ENCODE results near the gene SYTL1. TPM values are rescaled to one million over a fixed set of nuclear protein-coding genes. Genes with fewer than 3 reads are reported as not detected.

The SYTL1 gene
- total RNA-seq, 1 experiment from 2014 or later, result 75.9 TPM

- no peak overlapping the region for H3K27ac ChIP-seq (ENCODE audit: low read depth, low read length)
- H3K9me3 ChIP-seq (ENCODE audit: control insufficient read depth in 1 of 2, insufficient read depth in 1 of 2, low read depth in 1 of 2, low read length in 2 of 2), result no peaks in the 10 kb centered on the region
- no peak overlapping the region for H3K4me3 ChIP-seq (replicated peaks in 1 of 2; ENCODE audit: low read depth in 1 of 2, low read length in 2 of 2)
- no peaks in the 10 kb centered on the region for H3K27me3 ChIP-seq (ENCODE audit: insufficient read depth, low read length)
- H3K4me1 ChIP-seq (ENCODE audit: control insufficient read depth in 1 of 2, insufficient read depth in 2 of 2, low read length in 2 of 2), result peaks cover 7 to 11% of the 10 kb centered on the region in 2 experiments; a peak in 3 of 4 replicates
- H3K9ac ChIP-seq (ENCODE audit: low read length), result no peak overlapping the region
- ChIA-PET POLR2A (no interaction called here), CTCF (no interaction called here), RAD21 (ENCODE audit: low non-redundant PET in 1 of 2, low total read pairs in 2 of 2, uncharacterized antibody in 2 of 2, unreplicated experiment in 2 of 2) (no interaction called here)
- ATAC-seq (no peak), DNase-seq (ENCODE audit: low read depth, low spot score) (no peak)
- peaks cover 0 to 7% of the 10 kb centered on the region in 2 experiments; a peak in 1 of 4 replicates for H3K36me3 ChIP-seq (ENCODE audit: control insufficient read depth in 1 of 2, insufficient read depth in 2 of 2, low read length in 2 of 2)
- no peaks in the 10 kb centered on the region for H3K79me2 ChIP-seq (ENCODE audit: insufficient read depth, low read length)
- no peak overlapping the region for H3K4me2 ChIP-seq (ENCODE audit: low read length)
- H4K20me1 ChIP-seq (ENCODE audit: insufficient read depth), result no peaks in the 10 kb centered on the region
- H3K9me2 ChIP-seq (ENCODE audit: insufficient read depth), result no peaks in the 10 kb centered on the region
- H2AFZ ChIP-seq (ENCODE audit: low read depth, low read length, poor library complexity, severe bottlenecking), result no peak overlapping the region
- intact Hi-C loops (cut with micrococcal nuclease), result no loop called here
- BruUV-seq (replicated peaks), result no TSS peak
- no peak for TF ChIP-seq ZBTB33 (IDR thresholded peaks at IDR 0.05; ENCODE audit: extremely low read depth, insufficient replicate concordance, low read length)
- TF ChIP-seq POLR2AphosphoS5 (IDR thresholded peaks at IDR 0.05; ENCODE audit: low read depth, low read length), result no peak
- no peak for TF ChIP-seq EZH2phosphoT487 (IDR thresholded peaks at IDR 0.05; ENCODE audit: borderline replicate concordance)
- TF ChIP-seq CEBPB (IDR thresholded peaks at IDR 0.05; ENCODE audit: low read depth), result no peak
- no peak for TF ChIP-seq EGR1 (IDR thresholded peaks at IDR 0.05; ENCODE audit: low read depth)
These were observed 13.9 kb downstream of the SYTL1 start for GRCh38 chr1:27355683-27356082.

GRCh38 chr1:27356277-27356618 is 14.4 kb downstream of the SYTL1 start:
- BruUV-seq (replicated peaks), result no TSS peak
- ATAC-seq (no peak), DNase-seq (ENCODE audit: low read depth, low spot score) (no peak)
- no peaks in the 10 kb centered on the region for H3K9me2 ChIP-seq (ENCODE audit: insufficient read depth)
- H3K4me3 ChIP-seq (replicated peaks in 1 of 2; ENCODE audit: low read depth in 1 of 2, low read length in 2 of 2), result no peak overlapping the region
- intact Hi-C loops (cut with micrococcal nuclease), result no loop called here
- no peak overlapping the region for H3K27ac ChIP-seq (ENCODE audit: low read depth, low read length)
- H3K27me3 ChIP-seq (ENCODE audit: insufficient read depth, low read length), result no peaks in the 10 kb centered on the region
- H3K9me3 ChIP-seq (ENCODE audit: control insufficient read depth in 1 of 2, insufficient read depth in 1 of 2, low read depth in 1 of 2, low read length in 2 of 2), result no peaks in the 10 kb centered on the region
- no peaks in the 10 kb centered on the region for H3K79me2 ChIP-seq (ENCODE audit: insufficient read depth, low read length)
- H3K36me3 ChIP-seq (ENCODE audit: control insufficient read depth in 1 of 2, insufficient read depth in 2 of 2, low read length in 2 of 2), result peaks cover 0 to 7% of the 10 kb centered on the region in 2 experiments; a peak in 1 of 4 replicates
- H4K20me1 ChIP-seq (ENCODE audit: insufficient read depth), result no peaks in the 10 kb centered on the region
- peaks cover 7 to 11% of the 10 kb centered on the region in 2 experiments; a peak in 3 of 4 replicates for H3K4me1 ChIP-seq (ENCODE audit: control insufficient read depth in 1 of 2, insufficient read depth in 2 of 2, low read length in 2 of 2)
- no peak overlapping the region for H2AFZ ChIP-seq (ENCODE audit: low read depth, low read length, poor library complexity, severe bottlenecking)
- ChIA-PET CTCF (interaction anchor here (2.4 kb wide), 1 partner anchor 35 kb away, joined by 5 read pairs; no protein-coding TSS in a partner anchor), POLR2A (no interaction called here), RAD21 (ENCODE audit: low non-redundant PET in 1 of 2, low total read pairs in 2 of 2, uncharacterized antibody in 2 of 2, unreplicated experiment in 2 of 2) (no interaction called here)
- H3K4me2 ChIP-seq (ENCODE audit: low read length), result no peak overlapping the region
- H3K9ac ChIP-seq (ENCODE audit: low read length), result no peak overlapping the region
- TF ChIP-seq EZH2 (IDR thresholded peaks at IDR 0.05) (no peak), SIN3A (IDR thresholded peaks at IDR 0.05; ENCODE audit: low read depth) (no peak), MAX (IDR thresholded peaks at IDR 0.05) (no peak), REST (IDR thresholded peaks at IDR 0.05; ENCODE audit: low read depth) (no peak), POLR2A (IDR thresholded peaks at IDR 0.05; ENCODE audit: borderline replicate concordance, extremely low read depth, insufficient read depth, insufficient read length) (no peak), CEBPB (IDR thresholded peaks at IDR 0.05; ENCODE audit: low read depth) (no peak), YY1 (IDR thresholded peaks at IDR 0.05; ENCODE audit: extremely low read depth, insufficient replicate concordance, low read depth, low read length) (no peak), RAD21 (IDR thresholded peaks at IDR 0.05; ENCODE audit: low read depth) (no peak), ELF1 (IDR thresholded peaks at IDR 0.05; ENCODE audit: borderline replicate concordance, low read depth) (no peak), ATF3 (IDR thresholded peaks at IDR 0.05) (no peak), ZFX (IDR thresholded peaks at IDR 0.05) (no peak)
